Adrenal gland (tissue), 12 donors: Measurements from ENCODE around the gene NXNL2. TPM values are rescaled to one million over a fixed set of nuclear protein-coding genes. Genes with fewer than 3 reads are reported as not detected.

ENCODE experiments used
- DNase-seq, 7 donors: peaks; one replicate each; pipeline ENCODE4 v3.0.0-alpha.2; 2019 to 2020
- H3K27ac ChIP-seq, 5 donors: fragments of 200-600 bp; sonication (generic) in 4 of 5; 1 replicate in 3 of 5; 2 replicates in 2 of 5; pipeline versions ENCODE4 v1.5.1 to v1.8.0; 2016 to 2020; ENCODE audit warnings: mild to moderate bottlenecking in 1 of 5
- H3K27me3 ChIP-seq: fragments of 200-600 bp; 2 replicates; pipeline ENCODE4 v1.8.0; 2021
- H3K36me3 ChIP-seq, 2 donors: fragments of 200-600 bp; replicated peaks in 1 of 2; 1 replicate in 1 of 2; 2 replicates in 1 of 2; pipeline versions ENCODE4 v1.5.1 to v1.8.0; 2018 to 2022
- H3K4me1 ChIP-seq, 2 donors: fragments of 200-600 bp; replicated peaks in 1 of 2; 1 replicate in 1 of 2; 2 replicates in 1 of 2; pipeline versions ENCODE4 v1.5.1 to v1.8.0; 2018 to 2021
- H3K4me3 ChIP-seq, 4 donors: fragments of 200-600 bp; sonication (generic) in 3 of 4; one replicate each; pipeline ENCODE4 v1.5.1; 2016 to 2018
- H3K9me3 ChIP-seq, 3 donors: fragments of 200-600 bp; sonication (generic) in 1 of 3; replicated peaks in 1 of 3; 1 replicate in 2 of 3; 2 replicates in 1 of 3; pipeline versions ENCODE4 v1.5.1 to v1.8.0; 2016 to 2021
- CTCF ChIP-seq, 6 experiments: fragments of 450-650 bp in 4 of 6; fragments of 200-600 bp in 2 of 6; sonication (generic) in 1 of 6; IDR thresholded peaks; 1 replicate in 5 of 6; 2 replicates in 1 of 6; pipeline versions ENCODE4 v1.5.1 to v1.8.0; 2016 to 2021; ENCODE audit warnings: antibody characterized with exemption in 6 of 6, mild to moderate bottlenecking in 2 of 6, moderate library complexity in 1 of 6
- POLR2A ChIP-seq, 2 donors: fragments of 450-650 bp; IDR thresholded peaks; one replicate each; pipeline ENCODE4 v1.6.1; 2017; ENCODE audit warnings: antibody characterized with exemption in 2 of 2, mild to moderate bottlenecking in 2 of 2, moderate library complexity in 1 of 2
- WGBS, 4 donors: extraction: QIAGEN DNeasy Blood & Tissue Kit in 2 of 4; methylation state at CpG; one replicate each; pipeline versions ENCODE4 v1.1.5 to v1.1.7; 2013 to 2017; 5-methylcytosine and 5-hydroxymethylcytosine counted together
- intact Hi-C, 2 donors: fragments of 100-400 bp; cut with DNase I; formaldehyde crosslinking; loops; one replicate each; pipeline versions ENCODE4 v1.14.1 to v1.15.0; 2022 to 2023
- polyA plus RNA-seq, 3 donors: library from polyadenylated mRNA; stranded (reverse); fragments of 200-250 nt in 2 of 3; fragments of 350-450 nt in 1 of 3; fragmentation: Illumina TruSeq in 1 of 3; extraction: RNeasy Lipid Tissue Mini Kit (QIAGEN cat#74804) in 1 of 3; gene quantifications; one replicate each; pipeline ENCODE4 v1.2.3, GENCODE V29; 2013 to 2014
- total RNA-seq, 9 donors: library from RNA; depleted of rRNA in 4 of 9; stranded (reverse); fragments of >200 nt in 4 of 9; fragments of 120-200 nt in 1 of 9; fragmentation: NEBNext Ultra II Directional in 1 of 9; extraction: Animal tissue kit (Norgen Biotek cat#: 25700) in 1 of 9; gene quantifications; one replicate each; pipeline versions ENCODE4 v1.1.0 to v1.2.4, GENCODE V29; 2013 to 2023
- donor health status: healthy with polysubstance abuse.
- donor health status: Bipolar disorder and iron deficiency.
- donor health status: DM: yes; HTN: yes; CAD: no.
- donor health status: DM: no; HTN: no; CAD: no.
- donor health status: DM: no; HTN: no; CAD: no.
- donor health status: DM: yes; HTN: yes; CAD: no.

Gene NXNL2
- total and polyA plus RNA-seq, 12 donors, result 0.20 to 0.57 (median 0.41) TPM; not detected in 8

- TF ChIP-seq CTCF (IDR thresholded peaks at IDR 0.05), result no peak
- TF ChIP-seq POLR2A (IDR thresholded peaks at IDR 0.05), result no peak
- no peak for DNase-seq
- WGBS, 4 donors, result 45 to 68% (median 61%) methylated on average over 4 of the region's 4 CpGs
These were observed 13.7 kb upstream of the NXNL2 start for GRCh38 chr9:88521308-88521707.

GRCh38 chr9:88522360-88522759, 12.6 kb upstream of the NXNL2 start:
- no peaks in the 10 kb centered on the region for H3K36me3 ChIP-seq
- intact Hi-C loops, result no loop called here
- no peaks in the 10 kb centered on the region for H3K27me3 ChIP-seq
- no peak overlapping the region for H3K4me3 ChIP-seq
- no peaks in the 10 kb centered on the region for H3K9me3 ChIP-seq
- H3K4me1 ChIP-seq, result no peaks in the 10 kb centered on the region
- no peak for DNase-seq
- no peak overlapping the region for H3K27ac ChIP-seq
- TF ChIP-seq POLR2A (IDR thresholded peaks at IDR 0.05), result no peak
- no peak for TF ChIP-seq CTCF (IDR thresholded peaks at IDR 0.05)
- 88 to 93% (median 91%) methylated on average over 3 to 4 of the region's 4 CpGs for WGBS, 4 donors

More at GRCh38 chr9:88521308-88521707, 13.7 kb upstream of the NXNL2 start:
- no peak overlapping the region for H3K4me3 ChIP-seq
- no peak overlapping the region for H3K27ac ChIP-seq
- H3K4me1 ChIP-seq, result no peaks in the 10 kb centered on the region
- no peaks in the 10 kb centered on the region for H3K27me3 ChIP-seq
- intact Hi-C loops, result no loop called here
- H3K9me3 ChIP-seq, result no peaks in the 10 kb centered on the region
- no peaks in the 10 kb centered on the region for H3K36me3 ChIP-seq

- Histone ChIP-seq H3K9me3 (no peaks in the 10 kb centered on the region), H3K4me1 (no peaks in the 10 kb centered on the region), H3K27me3 (no peaks in the 10 kb centered on the region), H3K4me3 (no peak overlapping the region), H3K27ac (no peak overlapping the region), H3K36me3 (no peaks in the 10 kb centered on the region)
- WGBS, 4 donors, result 73 to 94% (median 83%) methylated on average over 3 of the region's 3 CpGs
- TF ChIP-seq POLR2A (IDR thresholded peaks at IDR 0.05), result no peak
- no peak for TF ChIP-seq CTCF (IDR thresholded peaks at IDR 0.05)
- no peak for DNase-seq
- intact Hi-C loops, result no loop called here
These were observed 11.9 kb upstream of the NXNL2 start for GRCh38 chr9:88523056-88523455.

GRCh38 chr9:88524911-88525310, 10.1 kb upstream of the NXNL2 start:
- H3K4me1 ChIP-seq, result no peaks in the 10 kb centered on the region
- H3K4me3 ChIP-seq, result no peak overlapping the region
- 84 to 93% (median 87%) methylated on average over 8 of the region's 8 CpGs for WGBS, 4 donors
- no peak overlapping the region for H3K27ac ChIP-seq
- no peaks in the 10 kb centered on the region for H3K9me3 ChIP-seq
- DNase-seq, result no peak
- intact Hi-C loops, result no loop called here
- TF ChIP-seq POLR2A (IDR thresholded peaks at IDR 0.05) (no peak), CTCF (IDR thresholded peaks at IDR 0.05) (no peak)
- no peaks in the 10 kb centered on the region for H3K27me3 ChIP-seq
- H3K36me3 ChIP-seq, result no peaks in the 10 kb centered on the region
